Panc1 (cell line): Measurements from ENCODE around the gene SIGMAR1.

Source experiments
- POLR2AphosphoS5 ChIP-seq: IDR thresholded peaks from 2 replicates; pipeline ENCODE4 v1.6.1; 2012; ENCODE audit warnings: mild to moderate bottlenecking, low read depth, low read length, moderate library complexity
- SIN3A ChIP-seq: IDR thresholded peaks from 2 replicates; pipeline ENCODE4 v1.6.1; 2012; ENCODE audit warnings: low read depth, mild to moderate bottlenecking, low read length, moderate library complexity, borderline replicate concordance; ENCODE audit not compliant: insufficient read depth
- TCF7L2 ChIP-seq: IDR thresholded peaks from 2 replicates; pipeline ENCODE4 v1.6.1; 2011; ENCODE audit warnings: mild to moderate bottlenecking, low read depth, low read length, inconsistent platforms
- TF ChIP-seq, protein P1 (sequence below): fragments of 450-650 bp; IDR thresholded peaks from 2 replicates; pipeline ENCODE4 v1.5.1; 2017; ENCODE audit warnings: mild to moderate bottlenecking
- TF ChIP-seq, protein P2 (sequence below), 2 experiments: IDR thresholded peaks; 2 replicates each; pipeline ENCODE4 v1.6.1; 2011 to 2012; ENCODE audit warnings: low read depth in 2 of 2, control low read depth in 1 of 2, low read length in 1 of 2, mild to moderate bottlenecking in 1 of 2, moderate library complexity in 1 of 2; ENCODE audit not compliant: insufficient read depth in 1 of 2

DNA sequence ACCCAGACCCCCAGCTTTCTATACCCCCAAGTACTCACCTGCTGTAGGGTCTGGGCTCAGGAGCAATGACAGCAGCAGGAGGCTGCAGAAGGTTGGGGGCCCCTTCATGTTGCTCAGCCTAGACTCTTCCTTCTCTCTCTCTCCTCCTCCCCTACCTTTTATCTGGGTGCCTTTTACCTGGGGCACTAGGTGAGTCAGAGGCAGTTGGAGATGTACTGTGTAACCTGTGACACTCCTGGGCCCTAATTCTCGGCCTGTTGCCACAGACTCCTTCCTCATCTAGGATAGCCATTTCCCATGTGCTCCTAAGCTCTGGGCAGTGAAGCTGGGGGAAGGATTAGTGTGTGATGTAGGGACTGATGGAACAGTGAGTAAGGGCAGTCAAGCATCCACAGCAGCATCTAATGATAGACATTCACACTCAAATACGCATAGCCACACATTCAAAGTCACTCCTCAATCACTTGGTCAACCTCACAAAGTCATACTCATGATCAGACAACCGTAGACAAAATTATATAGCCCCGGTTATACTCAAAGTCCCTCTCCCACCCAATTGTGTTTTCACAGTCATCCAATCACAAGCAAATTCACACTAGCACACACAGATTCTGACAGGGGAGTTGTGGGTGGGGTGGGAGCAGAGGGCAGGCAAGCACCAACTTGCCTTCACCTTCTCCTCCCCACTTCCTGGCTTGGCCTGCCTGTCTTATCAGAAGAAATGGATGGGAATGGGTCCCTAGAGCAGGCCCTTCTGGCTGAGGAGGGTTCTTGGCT, 25.1 kb upstream of the SIGMAR1 start, which contains the start of gene CCL27:
- TF ChIP-seq, protein P1, sequence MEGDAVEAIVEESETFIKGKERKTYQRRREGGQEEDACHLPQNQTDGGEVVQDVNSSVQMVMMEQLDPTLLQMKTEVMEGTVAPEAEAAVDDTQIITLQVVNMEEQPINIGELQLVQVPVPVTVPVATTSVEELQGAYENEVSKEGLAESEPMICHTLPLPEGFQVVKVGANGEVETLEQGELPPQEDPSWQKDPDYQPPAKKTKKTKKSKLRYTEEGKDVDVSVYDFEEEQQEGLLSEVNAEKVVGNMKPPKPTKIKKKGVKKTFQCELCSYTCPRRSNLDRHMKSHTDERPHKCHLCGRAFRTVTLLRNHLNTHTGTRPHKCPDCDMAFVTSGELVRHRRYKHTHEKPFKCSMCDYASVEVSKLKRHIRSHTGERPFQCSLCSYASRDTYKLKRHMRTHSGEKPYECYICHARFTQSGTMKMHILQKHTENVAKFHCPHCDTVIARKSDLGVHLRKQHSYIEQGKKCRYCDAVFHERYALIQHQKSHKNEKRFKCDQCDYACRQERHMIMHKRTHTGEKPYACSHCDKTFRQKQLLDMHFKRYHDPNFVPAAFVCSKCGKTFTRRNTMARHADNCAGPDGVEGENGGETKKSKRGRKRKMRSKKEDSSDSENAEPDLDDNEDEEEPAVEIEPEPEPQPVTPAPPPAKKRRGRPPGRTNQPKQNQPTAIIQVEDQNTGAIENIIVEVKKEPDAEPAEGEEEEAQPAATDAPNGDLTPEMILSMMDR: no peak
- TF ChIP-seq TCF7L2 (no peak), POLR2AphosphoS5 (no peak), SIN3A (no peak)
- TF ChIP-seq, protein P2, sequence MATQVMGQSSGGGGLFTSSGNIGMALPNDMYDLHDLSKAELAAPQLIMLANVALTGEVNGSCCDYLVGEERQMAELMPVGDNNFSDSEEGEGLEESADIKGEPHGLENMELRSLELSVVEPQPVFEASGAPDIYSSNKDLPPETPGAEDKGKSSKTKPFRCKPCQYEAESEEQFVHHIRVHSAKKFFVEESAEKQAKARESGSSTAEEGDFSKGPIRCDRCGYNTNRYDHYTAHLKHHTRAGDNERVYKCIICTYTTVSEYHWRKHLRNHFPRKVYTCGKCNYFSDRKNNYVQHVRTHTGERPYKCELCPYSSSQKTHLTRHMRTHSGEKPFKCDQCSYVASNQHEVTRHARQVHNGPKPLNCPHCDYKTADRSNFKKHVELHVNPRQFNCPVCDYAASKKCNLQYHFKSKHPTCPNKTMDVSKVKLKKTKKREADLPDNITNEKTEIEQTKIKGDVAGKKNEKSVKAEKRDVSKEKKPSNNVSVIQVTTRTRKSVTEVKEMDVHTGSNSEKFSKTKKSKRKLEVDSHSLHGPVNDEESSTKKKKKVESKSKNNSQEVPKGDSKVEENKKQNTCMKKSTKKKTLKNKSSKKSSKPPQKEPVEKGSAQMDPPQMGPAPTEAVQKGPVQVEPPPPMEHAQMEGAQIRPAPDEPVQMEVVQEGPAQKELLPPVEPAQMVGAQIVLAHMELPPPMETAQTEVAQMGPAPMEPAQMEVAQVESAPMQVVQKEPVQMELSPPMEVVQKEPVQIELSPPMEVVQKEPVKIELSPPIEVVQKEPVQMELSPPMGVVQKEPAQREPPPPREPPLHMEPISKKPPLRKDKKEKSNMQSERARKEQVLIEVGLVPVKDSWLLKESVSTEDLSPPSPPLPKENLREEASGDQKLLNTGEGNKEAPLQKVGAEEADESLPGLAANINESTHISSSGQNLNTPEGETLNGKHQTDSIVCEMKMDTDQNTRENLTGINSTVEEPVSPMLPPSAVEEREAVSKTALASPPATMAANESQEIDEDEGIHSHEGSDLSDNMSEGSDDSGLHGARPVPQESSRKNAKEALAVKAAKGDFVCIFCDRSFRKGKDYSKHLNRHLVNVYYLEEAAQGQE (IDR thresholded peaks at IDR 0.05; ENCODE audit: insufficient read depth in 1 of 2, low read depth in 2 of 2, low read length in 1 of 2): no peak
